ENCODE measurements around the gene AOC3. TPM values are rescaled to one million over a fixed set of nuclear protein-coding genes. Genes with fewer than 3 reads are reported as not detected.

The AOC3 gene
- total and polyA plus RNA-seq, 2 of the 4 experiments (the other 2 are of a cell fraction) = 0.17 TPM; not detected in 1

- BruUV-seq (replicated peaks) = no TSS peak
- Histone ChIP-seq H3K23ac (ENCODE audit: low read depth, low read length) (no peak overlapping the region), H3K4ac (ENCODE audit: low read depth, low read length) (no peak overlapping the region), H3K27me3 (ENCODE audit: control insufficient read depth, insufficient read depth, low read length) (peaks cover 15% of the 10 kb centered on the region), H3K27ac (ENCODE audit: insufficient read depth, low read length) (no peak overlapping the region), H3K56ac (ENCODE audit: extremely low read depth, insufficient read depth, low read length) (no peak overlapping the region), H3K9me3 (ENCODE audit: control insufficient read depth, insufficient read depth, low read length) (peaks cover 2% of the 10 kb centered on the region; the same call in 1 of the 2 replicates), H3K9ac (ENCODE audit: low read depth, low read length) (no peak overlapping the region), H3K4me2 (ENCODE audit: low read depth, low read length) (no peak overlapping the region), H4K5ac (ENCODE audit: low read depth, low read length) (no peak overlapping the region), H3K4me3 (ENCODE audit: insufficient read depth, low read depth, low read length) (no peak overlapping the region), H2BK20ac (ENCODE audit: low read depth, low read length) (no peak overlapping the region), H2AK5ac (ENCODE audit: low read depth, low read length) (no peak overlapping the region), H4K20me1 (ENCODE audit: insufficient read depth, low read length) (no peaks in the 10 kb centered on the region), H3K14ac (replicated peaks; ENCODE audit: low read depth, low read length) (no peak overlapping the region), H2BK120ac (ENCODE audit: low read depth, low read length) (no peak overlapping the region), H2BK5ac (ENCODE audit: low read depth, low read length, poor library complexity, severe bottlenecking) (no peak overlapping the region), H3K18ac (ENCODE audit: low read depth, low read length) (no peak overlapping the region), H2AK9ac (replicated peaks; ENCODE audit: low read depth, low read length, poor library complexity) (no peak overlapping the region), H4K8ac (ENCODE audit: low read depth in 2 of 2, low read length in 2 of 2) (no peak overlapping the region), H2BK15ac (ENCODE audit: low read depth, low read length) (no peak overlapping the region), H3K36me3 (ENCODE audit: control insufficient read depth, insufficient read depth, low read length) (no peaks in the 10 kb centered on the region), H4K91ac (ENCODE audit: insufficient read depth, low read depth, low read length) (no peak overlapping the region), H3K9me1 (ENCODE audit: insufficient read depth, low read length) (0 out of 2 replicates have a peak, but pooled peaks cover 4% of the 10 kb centered on the region), H3K4me1 (ENCODE audit: control insufficient read depth, insufficient read depth, low read length) (peaks cover 3% of the 10 kb centered on the region; the same call in 1 of the 2 replicates), H3K79me1 (ENCODE audit: low read depth in 1 of 2, low read length in 2 of 2) (no peaks in the 10 kb centered on the region), H2AFZ (replicated peaks; ENCODE audit: low read length, poor library complexity) (no peak overlapping the region)
- WGBS, 2 experiments (ENCODE audit: extremely low coverage in 2 of 2, insufficient read length in 1 of 2) = 100% methylated on average over 3 of the region's 7 CpGs; no CpG with 5 or more reads in 1 of the 2 experiments
- ChIA-PET CTCF (interaction anchor here (1.5 kb wide), 1 partner anchor 22 kb away, joined by 6 read pairs; no protein-coding TSS in a partner anchor), POLR2A (ENCODE audit: unreplicated experiment) (no interaction called here)
- no peak for TF ChIP-seq BHLHE40 (IDR thresholded peaks at IDR 0.05; ENCODE audit: low read depth, low read length)
- TF ChIP-seq CHD1 (IDR thresholded peaks at IDR 0.05; ENCODE audit: low read depth, low read length) = no peak
- no peak for TF ChIP-seq POLR2A (IDR thresholded peaks at IDR 0.05; ENCODE audit: low read depth, low read length)
- no peak for TF ChIP-seq CEBPB (IDR thresholded peaks at IDR 0.05; ENCODE audit: low read depth, low read length)
- no peak for TF ChIP-seq SMC3 (IDR thresholded peaks at IDR 0.05; ENCODE audit: low read depth, low read length)
- no peak for TF ChIP-seq CTCF (conservative IDR thresholded peaks at IDR 0.05; ENCODE audit: low read depth, low read length)
- no peak for TF ChIP-seq RFX5 (IDR thresholded peaks at IDR 0.05; ENCODE audit: low read depth, low read length)
- no peak for TF ChIP-seq FOS (IDR thresholded peaks at IDR 0.05; ENCODE audit: low read depth, low read length)
- no peak for TF ChIP-seq RAD21 (IDR thresholded peaks at IDR 0.05; ENCODE audit: low read length)
- TF ChIP-seq ELK1 (IDR thresholded peaks at IDR 0.05; ENCODE audit: borderline replicate concordance, low read depth, low read length) = no peak
- TF ChIP-seq MXI1 (IDR thresholded peaks at IDR 0.05; ENCODE audit: borderline replicate concordance, low read depth, low read length) = no peak
- TF ChIP-seq MAZ (IDR thresholded peaks at IDR 0.05; ENCODE audit: borderline replicate concordance, low read depth, low read length) = no peak
- no peak for TF ChIP-seq USF2 (IDR thresholded peaks at IDR 0.05; ENCODE audit: low read depth, low read length)
- no peak for TF ChIP-seq RCOR1 (IDR thresholded peaks at IDR 0.05; ENCODE audit: insufficient replicate concordance, low read length)
- in situ Hi-C loops (cut with MboI; ENCODE audit: low sequenced_read_pairs) = no loop called here
- DNase-seq = no peak
- dilution Hi-C loops (cut with HindIII; ENCODE audit: low sequenced_read_pairs, unreplicated experiment) = no loop called here
- intact Hi-C loops (cut with micrococcal nuclease) = no loop called here
- ATAC-seq (ENCODE audit: low read depth) = no peak
Observed at GRCh38 chr17:42865638-42866094, 14.7 kb downstream of the AOC3 start.

All from IMR-90 (cell line).